Measurements from ENCODE around the gene LZTFL1.

The LZTFL1 gene
- long read RNA-seq, donor 1, full-length matches to known transcripts: 12 of 12 reads
- long read RNA-seq, donor 1, partial matches to known transcripts: 0 of 12 reads
- long read RNA-seq, donor 1, other reads (novel, unspliced or antisense): 0 of 12 reads
- long read RNA-seq, donor 2, full-length matches to known transcripts: 7 of 7 reads
- long read RNA-seq, donor 2, partial matches to known transcripts: 0 of 7 reads
- long read RNA-seq, donor 2, other reads (novel, unspliced or antisense): 0 of 7 reads
- long read RNA-seq, donor 3, full-length matches to known transcripts: 4 of 4 reads
- long read RNA-seq, donor 3, partial matches to known transcripts: 0 of 4 reads
- long read RNA-seq, donor 3, other reads (novel, unspliced or antisense): 0 of 4 reads
- long read RNA-seq, donor 4, full-length matches to known transcripts: 8 of 8 reads
- long read RNA-seq, donor 4, partial matches to known transcripts: 0 of 8 reads
- long read RNA-seq, donor 4, other reads (novel, unspliced or antisense): 0 of 8 reads
- long read RNA-seq, donor 5, full-length matches to known transcripts: 10 of 10 reads
- long read RNA-seq, donor 5, partial matches to known transcripts: 0 of 10 reads
- long read RNA-seq, donor 5, other reads (novel, unspliced or antisense): 0 of 10 reads
- long read RNA-seq, donor 6, full-length matches to known transcripts: 11 of 11 reads
- long read RNA-seq, donor 6, partial matches to known transcripts: 0 of 11 reads
- long read RNA-seq, donor 6, other reads (novel, unspliced or antisense): 0 of 11 reads
- long read RNA-seq, donor 7, full-length matches to known transcripts: 9 of 9 reads
- long read RNA-seq, donor 7, partial matches to known transcripts: 0 of 9 reads
- long read RNA-seq, donor 7, other reads (novel, unspliced or antisense): 0 of 9 reads
- long read RNA-seq, donor 8, full-length matches to known transcripts: 5 of 5 reads
- long read RNA-seq, donor 8, partial matches to known transcripts: 0 of 5 reads
- long read RNA-seq, donor 8, other reads (novel, unspliced or antisense): 0 of 5 reads

- DNase-seq: peak; percentile 83
Observed at GRCh38 chr3:45841757-45842491, at the start of gene LZTFL1. LZTFL1 (minus strand) TSS chr3:45842119; CDS start chr3:45841991, 128 bp downstream.

GRCh38 chr3:45890405-45890804 lies 48.5 kb upstream of the LZTFL1 start:
- DNase-seq: no peak

GRCh38 chr3:45889337-45889736 lies 47.4 kb upstream of the LZTFL1 start:
- DNase-seq: no peak

GRCh38 chr3:45887759-45888511 lies 46.0 kb upstream of the LZTFL1 start:
- no peak for DNase-seq

GRCh38 chr3:45887285-45887684 lies 45.4 kb upstream of the LZTFL1 start:
- DNase-seq: no peak

- no peak for DNase-seq
Observed at GRCh38 chr3:45885979-45886705, 44.2 kb upstream of the LZTFL1 start, which contains the start of gene CCR9. CCR9 (plus strand) TSS chr3:45886543; CDS start chr3:45894934, 8,391 bp downstream.

GRCh38 chr3:45884368-45885201 lies 42.7 kb upstream of the LZTFL1 start:
- no peak for DNase-seq

- no peak for DNase-seq
Observed at GRCh38 chr3:45881078-45882022, 39.4 kb upstream of the LZTFL1 start.

GRCh38 chr3:45880725-45881077 lies 38.8 kb upstream of the LZTFL1 start:
- DNase-seq: no peak

GRCh38 chr3:45878124-45878523 lies 36.2 kb upstream of the LZTFL1 start:
- no peak for DNase-seq

- DNase-seq: no peak
Observed at GRCh38 chr3:45874677-45875346, 32.9 kb upstream of the LZTFL1 start.

GRCh38 chr3:45873638-45874037 lies 31.7 kb upstream of the LZTFL1 start:
- DNase-seq: no peak

- no peak for DNase-seq
Observed at GRCh38 chr3:45873036-45873435, 31.1 kb upstream of the LZTFL1 start.

GRCh38 chr3:45872569-45872968 lies 30.6 kb upstream of the LZTFL1 start:
- DNase-seq: no peak

- DNase-seq: no peak
Observed at GRCh38 chr3:45871780-45872179, 29.9 kb upstream of the LZTFL1 start.

- no peak for DNase-seq
Observed at GRCh38 chr3:45870099-45870498, 28.2 kb upstream of the LZTFL1 start.

GRCh38 chr3:45869638-45870037 lies 27.7 kb upstream of the LZTFL1 start:
- DNase-seq: no peak

- no peak for DNase-seq
Observed at GRCh38 chr3:45868650-45869049, 26.7 kb upstream of the LZTFL1 start.

Data from right kidney (tissue), 9 donors.